22Rv1 (cell line): Measurements from ENCODE around the gene STX11.

ENCODE experiments used
- ZFX ChIP-seq: fragments of 450-650 bp; IDR thresholded peaks from 2 replicates; pipeline ENCODE4 v1.6.1; 2017; ENCODE audit warnings: antibody characterized with exemption, borderline replicate concordance
- TF ChIP-seq, protein P1 (sequence below): fragments of 450-650 bp; IDR thresholded peaks from 2 replicates; pipeline ENCODE4 v1.5.1; 2017; ENCODE audit warnings: mild to moderate bottlenecking

GRCh38 chr6:144127097-144127496 lies 23.2 kb upstream of the STX11 start:
- TF ChIP-seq, protein P1, sequence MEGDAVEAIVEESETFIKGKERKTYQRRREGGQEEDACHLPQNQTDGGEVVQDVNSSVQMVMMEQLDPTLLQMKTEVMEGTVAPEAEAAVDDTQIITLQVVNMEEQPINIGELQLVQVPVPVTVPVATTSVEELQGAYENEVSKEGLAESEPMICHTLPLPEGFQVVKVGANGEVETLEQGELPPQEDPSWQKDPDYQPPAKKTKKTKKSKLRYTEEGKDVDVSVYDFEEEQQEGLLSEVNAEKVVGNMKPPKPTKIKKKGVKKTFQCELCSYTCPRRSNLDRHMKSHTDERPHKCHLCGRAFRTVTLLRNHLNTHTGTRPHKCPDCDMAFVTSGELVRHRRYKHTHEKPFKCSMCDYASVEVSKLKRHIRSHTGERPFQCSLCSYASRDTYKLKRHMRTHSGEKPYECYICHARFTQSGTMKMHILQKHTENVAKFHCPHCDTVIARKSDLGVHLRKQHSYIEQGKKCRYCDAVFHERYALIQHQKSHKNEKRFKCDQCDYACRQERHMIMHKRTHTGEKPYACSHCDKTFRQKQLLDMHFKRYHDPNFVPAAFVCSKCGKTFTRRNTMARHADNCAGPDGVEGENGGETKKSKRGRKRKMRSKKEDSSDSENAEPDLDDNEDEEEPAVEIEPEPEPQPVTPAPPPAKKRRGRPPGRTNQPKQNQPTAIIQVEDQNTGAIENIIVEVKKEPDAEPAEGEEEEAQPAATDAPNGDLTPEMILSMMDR = no peak
- TF ChIP-seq ZFX = no peak
